HG02588 (cell line): ENCODE measurements around the gene NPPC.
"Not testable (repeated sequence)": the region's sequence is repeated elsewhere in the genome, so short reads cannot be mapped to it uniquely, and the experiment has no call there.

Experiments used
- ATAC-seq: cut with Tn5 transposase; IDR thresholded peaks from one replicate; pipeline ENCODE4 v1.9.1; 2021; ENCODE audit warnings: mild to moderate bottlenecking, moderate library complexity; ENCODE audit not compliant: unreplicated experiment

Gene NPPC

DNA sequence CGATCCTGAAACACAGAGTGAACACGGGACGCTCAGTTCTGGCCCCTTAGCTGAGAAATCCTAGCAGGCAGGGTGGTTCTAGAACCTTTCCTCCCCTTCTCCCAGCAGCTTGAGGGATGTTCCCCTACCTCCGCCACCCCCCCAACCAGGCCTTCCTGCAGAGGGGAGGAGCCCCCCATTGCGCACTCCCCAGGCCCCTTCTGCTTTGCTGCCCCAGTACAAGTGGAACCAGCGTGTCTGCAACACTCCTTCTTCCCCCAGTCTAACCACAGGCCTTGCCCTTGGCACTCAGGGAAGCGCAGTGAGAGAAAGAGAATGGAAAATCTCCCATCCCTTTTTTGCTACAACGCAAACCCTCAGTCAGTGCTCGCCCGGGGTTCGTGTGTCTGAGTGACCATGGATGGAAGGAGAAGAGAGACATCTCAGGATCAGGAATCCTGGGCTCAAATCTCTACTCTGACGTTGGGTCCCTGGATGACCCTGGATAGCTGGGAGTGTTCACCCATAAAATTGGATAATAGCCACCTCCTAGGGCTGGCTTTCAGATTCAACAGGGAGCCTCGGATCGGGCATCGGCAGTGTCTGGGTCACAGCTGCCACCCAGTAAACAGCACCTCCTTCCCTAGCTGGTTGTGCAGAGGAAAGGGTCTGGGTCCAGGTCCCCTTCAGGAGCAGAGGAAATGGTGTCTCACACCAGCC is 3.7 kb downstream of the NPPC start:
- ATAC-seq = no peak

DNA sequence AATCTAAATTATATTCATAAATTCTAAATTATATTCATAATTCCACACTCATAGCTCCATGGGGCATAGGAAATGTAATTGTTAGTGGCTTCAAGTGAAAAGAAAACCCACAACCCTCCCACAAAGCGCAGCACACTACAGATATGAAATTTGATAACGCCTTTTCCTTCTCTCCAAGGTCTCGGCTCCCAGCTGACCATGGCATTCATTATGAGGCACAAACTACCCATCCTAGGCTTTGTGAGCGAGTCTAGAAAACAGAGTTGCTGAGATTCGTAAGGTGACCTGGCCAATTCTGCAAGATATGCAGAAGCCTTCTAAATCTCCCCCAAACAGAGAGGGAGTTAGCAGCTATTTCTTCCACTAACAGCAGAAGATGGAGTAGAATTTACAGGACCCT is 5.4 kb downstream of the NPPC start:
- ATAC-seq = no peak

DNA sequence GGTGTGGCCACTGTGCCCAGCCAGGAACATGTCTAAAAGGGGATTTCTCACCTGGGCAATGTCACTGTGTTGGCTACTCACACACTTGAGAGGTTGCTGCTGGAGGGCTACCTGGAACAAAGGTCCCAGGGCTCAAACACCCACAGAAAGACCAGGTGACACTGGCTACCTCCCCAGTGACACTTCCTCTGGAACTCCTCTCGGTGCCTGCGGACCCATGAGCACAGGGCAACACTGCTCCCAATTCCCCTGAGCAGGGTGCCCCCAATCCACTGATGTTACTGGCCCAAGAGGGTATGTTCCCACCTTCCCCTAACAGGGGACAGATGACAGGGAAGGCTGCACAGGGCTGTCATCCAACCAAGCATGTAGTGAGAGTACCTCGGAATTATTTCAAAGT is 5.8 kb downstream of the NPPC start:
- no peak for ATAC-seq

DNA sequence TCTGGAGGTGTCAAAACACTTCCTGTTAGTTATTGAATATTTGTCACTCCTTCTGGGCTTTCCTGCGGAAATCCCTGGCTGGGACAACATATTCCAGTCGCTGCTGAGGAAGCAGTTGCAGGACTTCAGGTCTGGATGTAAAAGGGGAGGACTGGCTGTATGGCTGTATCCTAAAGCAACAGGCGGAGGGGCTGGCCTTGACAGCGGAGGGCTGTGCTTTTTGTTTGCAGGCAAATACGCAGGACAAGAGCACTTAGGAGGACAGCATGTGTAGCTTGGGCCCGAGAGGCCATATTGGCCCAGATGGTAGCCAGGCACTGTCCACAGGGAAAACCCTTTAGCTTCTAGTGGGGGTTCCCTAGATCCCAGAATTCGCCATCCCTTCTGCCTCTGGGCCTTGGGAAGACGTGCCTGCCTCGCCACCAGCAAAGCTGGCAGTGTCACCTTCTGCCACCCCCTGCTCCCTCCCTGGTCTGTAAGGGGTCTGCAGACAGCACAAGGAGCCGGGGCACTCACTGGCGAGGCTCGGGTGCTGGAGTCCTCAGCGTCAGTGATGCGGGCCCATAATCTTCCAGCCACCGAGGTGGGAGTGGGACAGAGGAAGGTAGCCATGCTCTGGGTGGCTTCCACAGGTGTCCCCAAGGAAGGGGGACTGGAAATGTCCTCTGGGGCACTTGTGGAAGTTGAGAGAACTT is 6.7 kb downstream of the NPPC start:
- no peak for ATAC-seq

DNA sequence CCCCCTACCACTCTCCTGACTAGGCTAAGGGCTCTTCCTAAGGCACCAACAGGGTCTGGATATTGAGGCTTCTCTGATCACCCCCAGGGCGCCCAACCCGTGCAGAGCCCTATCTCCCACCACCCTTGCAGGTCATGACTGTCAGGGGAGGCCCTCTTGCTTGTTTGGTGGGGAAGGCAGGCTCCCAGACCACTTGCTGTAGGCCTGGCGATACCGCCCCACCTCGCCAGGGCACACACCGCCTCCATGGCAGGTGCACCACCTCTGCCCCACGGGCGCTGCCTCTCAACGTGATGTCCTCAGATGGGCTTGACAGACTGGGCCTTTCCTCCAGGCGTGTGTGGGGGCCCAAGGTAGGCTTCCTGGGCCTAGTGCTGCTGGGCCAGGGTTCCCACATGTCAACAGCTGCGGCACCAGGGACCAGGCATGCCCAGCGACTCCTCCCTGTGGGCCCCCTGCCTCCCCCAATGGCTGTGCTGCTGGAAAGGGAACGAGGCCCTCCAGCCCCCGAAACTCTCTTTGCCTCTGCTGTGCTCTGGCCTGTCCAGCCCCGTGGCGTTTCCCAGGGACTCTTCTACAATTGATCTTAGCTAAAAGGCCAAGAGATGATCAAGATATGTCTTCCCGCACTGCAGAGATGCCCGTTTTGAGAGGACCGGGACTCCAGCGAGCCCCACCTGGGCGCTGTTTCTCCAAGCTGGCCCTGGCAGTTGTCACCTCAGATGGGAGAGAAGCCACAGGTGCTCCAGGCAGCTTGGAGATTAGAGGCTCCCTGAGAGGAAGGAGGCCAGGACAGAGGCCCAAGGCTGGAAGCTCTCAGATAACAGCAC is 7.5 kb downstream of the NPPC start:
- no peak for ATAC-seq

DNA sequence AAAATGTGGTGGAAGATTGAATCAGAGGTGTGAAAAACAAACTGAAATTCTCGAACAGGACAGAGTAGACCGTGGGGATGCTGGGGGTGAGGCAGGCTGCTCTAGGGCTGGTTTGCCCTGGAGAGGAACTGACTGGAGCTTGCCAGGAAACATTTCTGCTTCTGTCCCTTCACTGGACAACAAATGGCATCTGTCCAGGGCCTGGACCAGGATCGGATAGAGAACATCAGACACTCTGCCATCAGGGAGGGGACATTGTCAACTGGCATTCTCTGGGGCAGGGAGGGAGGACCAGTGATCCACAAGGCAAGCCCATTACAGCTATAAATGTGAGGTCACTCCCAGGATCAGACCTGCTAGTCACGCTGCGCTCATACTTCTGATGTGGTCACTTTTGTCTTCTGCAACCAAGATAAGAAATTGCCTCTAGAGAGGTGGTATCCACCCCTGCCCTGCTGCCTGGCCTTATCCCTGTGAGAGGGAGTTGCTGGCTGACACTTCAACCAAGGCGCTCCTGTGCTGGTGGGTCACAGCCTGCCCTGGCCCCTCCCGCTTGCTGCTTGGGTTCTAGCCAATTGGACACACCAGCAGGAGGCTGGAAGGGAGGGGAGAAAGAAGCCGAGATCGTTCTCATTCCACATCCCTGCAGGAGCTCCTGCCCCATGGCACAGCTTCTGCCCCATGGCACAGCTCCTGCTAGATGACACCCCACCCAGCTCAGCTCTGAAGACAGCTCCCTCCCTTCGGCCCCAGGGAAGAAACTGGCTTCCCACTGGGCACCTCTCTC is 8.7 kb downstream of the NPPC start:
- no peak for ATAC-seq

DNA sequence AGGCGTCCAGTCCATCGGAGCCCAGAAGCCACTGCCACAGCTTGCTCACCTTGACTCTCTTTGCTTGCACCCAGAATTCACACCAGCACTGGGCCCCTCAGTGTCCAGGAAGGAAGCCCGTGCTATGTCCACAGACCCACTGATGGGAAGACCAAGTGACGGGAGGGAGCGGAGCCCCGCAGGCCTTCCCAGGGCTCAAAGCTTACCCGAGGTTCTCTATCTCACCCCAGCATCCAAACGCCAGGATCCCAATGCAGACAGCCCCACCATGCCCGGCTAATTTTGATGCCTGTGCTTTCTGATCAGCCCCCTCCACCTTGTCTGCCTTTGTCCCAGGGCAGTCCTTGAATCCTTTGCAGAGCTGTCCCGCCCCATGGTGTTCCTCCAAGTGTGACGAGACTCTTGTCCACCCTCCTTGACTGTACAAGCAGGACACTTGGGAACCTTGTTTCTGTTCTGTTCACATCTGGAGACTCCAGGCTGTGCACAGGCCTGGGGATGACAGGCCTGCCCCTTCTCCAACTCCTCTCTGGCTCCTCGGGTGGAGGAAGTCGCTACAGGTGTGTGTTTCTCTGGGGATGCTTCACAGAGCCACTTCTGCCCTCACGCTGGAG is 12.0 kb downstream of the NPPC start:
- ATAC-seq = no peak

DNA sequence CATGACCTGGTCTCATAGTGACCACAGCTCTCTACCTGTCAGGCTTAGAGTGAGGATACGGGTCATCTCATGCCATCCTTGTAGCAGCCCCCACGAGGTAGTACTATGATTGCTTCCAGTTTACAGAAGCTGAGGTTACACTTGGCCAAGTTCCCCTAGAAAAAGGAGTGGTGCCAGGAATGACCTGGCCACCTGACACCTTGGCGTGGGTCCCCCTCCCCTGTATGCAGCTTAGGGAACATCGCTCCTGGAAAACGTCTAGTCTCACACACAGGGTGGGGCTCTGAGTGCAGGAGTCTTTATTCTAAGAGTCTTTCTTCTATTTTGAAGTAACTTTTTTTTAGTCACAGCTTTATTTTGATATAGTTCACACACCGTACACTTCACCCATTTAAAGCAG is 14.8 kb downstream of the NPPC start:
- ATAC-seq = no peak

DNA sequence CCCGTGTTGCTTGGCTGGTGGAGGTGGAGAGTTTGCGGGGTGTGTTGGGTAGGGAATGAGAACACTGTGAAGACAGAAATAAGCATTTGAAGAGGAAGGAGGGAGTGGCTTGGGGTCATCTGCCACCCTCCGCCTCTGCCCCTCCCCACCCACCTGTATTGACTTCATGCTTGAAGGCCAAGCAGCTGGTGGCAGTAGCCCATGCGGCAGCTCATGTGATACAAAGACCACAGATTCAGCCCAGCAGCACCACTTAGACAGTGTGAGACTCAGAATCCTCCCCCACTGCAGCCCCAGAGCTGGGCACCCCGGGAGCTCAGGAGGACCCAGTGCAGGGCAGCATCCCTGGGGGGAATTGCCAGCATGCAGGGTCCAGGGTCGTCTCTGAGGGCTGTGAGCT is 15.4 kb downstream of the NPPC start:
- no peak for ATAC-seq

DNA sequence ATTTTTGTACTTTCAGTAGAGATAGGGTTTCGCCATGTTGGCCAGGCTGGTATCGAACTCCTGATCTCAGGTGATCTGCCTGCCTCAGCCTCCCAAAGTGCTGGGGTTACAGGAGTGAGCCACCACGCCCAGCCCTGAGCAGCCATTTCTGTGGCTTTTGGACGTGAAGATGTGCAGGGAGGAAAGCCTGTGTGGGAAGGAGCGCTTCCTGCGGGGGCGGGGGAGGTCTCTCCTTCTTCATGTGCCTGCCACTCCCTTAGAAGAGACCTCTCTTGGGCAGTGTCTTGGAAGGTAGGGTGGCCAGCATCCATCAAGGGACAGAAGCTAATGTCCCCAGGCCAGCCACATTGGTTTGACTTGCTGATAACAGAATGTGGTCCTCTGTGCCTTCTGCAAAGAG is 16.0 kb downstream of the NPPC start:
- not testable (repeated sequence) for ATAC-seq

DNA sequence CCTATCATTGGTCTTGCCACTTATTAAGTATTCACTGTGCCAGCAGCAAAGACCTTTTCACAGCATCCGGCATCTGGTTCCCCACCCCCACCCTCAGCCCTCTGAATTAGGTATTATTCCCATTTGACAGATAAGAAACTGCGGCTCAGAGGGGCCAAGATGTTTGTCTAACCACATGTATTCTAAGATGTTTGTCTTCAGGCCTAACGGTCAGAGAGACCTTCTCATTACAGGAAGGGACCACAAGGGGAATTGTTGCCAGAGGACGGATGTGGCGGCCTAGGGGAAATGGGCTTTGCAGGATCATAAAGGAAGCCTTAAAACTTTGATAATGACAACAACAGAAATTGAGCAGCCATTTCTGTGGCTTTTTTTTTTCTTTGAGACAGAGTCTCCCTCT is 16.6 kb downstream of the NPPC start:
- ATAC-seq = no peak

DNA sequence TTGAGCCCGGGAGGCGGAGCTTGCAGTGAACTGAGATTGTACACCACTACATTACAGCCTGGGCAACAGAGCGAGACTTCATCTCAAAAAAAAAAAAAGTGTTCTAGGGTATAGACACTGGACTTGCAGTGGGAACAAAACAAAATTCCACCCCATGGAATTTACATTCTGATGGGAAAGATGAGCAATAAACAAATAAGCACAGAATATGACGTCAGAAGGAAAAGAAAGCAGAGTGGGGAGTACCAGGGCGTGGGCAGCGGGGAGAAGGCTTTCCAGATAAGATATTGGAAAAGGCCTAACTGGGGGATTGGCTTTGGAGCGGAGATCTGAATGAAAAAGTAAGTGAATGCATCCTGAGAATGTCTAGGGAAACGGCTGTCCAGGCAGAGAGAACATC is 17.6 kb downstream of the NPPC start:
- no peak for ATAC-seq

DNA sequence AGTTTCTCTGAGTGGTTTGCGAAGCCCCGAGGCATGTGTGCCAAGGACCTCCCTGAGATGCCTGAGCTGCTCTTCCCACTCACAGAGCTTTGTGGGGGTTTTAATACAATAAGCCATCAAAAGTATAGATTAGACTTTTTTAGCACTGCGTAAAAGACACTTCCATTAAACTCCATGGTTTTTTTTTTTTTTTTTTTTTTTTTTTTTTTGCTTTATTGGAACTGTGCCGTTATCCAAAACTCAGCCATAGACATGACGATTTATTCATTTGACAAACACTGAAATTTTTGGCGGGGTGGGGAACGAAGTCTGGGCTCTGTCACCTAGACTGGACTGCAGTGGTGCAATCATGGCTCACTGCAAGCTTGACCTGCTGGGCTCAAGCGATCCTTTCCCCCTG is 18.4 kb downstream of the NPPC start:
- ATAC-seq = no peak

DNA sequence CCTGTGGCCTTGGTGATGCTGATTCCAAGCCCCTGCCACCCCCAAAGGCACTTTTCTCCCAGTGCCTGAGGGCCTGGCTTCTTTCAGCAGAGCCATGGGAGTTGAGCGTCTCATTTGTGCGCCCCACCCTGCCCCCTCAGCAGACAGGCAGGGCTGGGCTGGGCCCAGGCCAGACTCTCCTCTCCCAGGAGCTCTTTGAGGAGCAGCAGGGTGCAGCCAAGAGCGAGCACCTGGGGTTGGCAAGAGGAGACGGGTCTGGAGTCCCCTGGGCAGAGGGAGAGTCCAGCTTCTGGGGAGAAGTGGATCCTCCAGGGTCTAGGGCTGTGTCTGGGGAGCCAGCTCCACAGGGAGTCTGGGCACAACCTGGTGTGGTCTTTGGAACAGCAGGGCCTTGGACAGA is 21.2 kb downstream of the NPPC start:
- no peak for ATAC-seq

DNA sequence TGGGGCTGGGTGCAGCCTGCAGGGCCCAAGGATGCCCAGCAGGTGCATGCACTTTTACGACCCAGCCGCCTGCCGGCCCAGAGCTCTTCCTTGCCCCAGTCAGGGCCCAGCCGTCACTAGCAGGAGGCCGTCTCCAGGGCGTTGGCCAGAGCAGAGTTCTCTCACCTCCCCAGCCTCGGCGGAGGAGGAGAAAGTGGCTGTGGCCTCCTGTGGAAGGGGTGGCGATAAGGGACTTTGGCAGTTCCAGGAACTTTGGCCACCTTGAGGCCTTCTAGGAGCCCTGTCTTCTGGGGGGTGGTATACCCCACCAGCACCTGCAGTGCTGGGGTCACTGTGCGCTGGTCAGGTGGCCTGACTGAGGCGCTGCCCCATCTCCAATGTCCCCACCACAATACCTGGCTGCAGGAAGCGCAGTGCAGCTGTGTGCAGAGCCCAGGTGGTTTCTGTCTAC is 22.0 kb downstream of the NPPC start:
- ATAC-seq = no peak

DNA sequence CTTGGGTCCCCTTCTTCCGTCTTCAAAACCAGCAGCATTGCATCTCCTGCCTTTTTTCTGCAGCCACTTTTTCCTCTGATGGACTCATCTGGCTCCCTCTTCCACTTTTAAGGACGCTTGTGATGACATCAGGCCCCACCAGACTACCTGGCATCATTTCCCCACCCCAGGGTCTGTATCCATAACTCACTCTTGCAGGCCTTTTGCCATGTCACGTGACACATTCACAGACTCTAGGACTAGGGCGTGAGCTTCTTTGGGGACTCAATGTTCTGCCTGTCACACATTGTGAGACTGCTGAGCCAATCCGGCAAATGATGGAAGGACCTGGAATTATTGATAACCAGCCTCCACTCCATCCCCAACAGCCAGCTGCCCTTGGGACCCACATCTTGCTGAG is 23.6 kb downstream of the NPPC start:
- no peak for ATAC-seq

DNA sequence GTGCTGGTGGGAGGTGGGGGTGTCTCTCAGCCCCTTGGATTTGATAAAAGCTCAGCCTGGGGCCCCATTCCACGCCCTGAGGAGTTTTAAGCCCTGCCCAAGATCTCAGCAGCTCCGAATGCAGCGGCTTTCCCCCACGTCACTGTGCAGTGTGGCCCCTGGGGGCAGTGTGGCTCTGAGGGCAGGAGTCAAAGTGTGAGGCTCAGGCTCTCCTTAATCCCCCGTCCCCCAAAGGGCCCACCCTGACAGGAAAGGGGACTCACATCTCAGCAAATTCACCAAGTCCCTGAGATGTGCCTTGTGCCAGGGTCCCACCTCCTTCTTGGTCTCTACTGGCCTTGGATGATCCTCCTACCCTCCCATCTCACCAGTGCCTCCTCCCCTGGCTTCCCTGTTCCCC is 25.2 kb downstream of the NPPC start:
- no peak for ATAC-seq

DNA sequence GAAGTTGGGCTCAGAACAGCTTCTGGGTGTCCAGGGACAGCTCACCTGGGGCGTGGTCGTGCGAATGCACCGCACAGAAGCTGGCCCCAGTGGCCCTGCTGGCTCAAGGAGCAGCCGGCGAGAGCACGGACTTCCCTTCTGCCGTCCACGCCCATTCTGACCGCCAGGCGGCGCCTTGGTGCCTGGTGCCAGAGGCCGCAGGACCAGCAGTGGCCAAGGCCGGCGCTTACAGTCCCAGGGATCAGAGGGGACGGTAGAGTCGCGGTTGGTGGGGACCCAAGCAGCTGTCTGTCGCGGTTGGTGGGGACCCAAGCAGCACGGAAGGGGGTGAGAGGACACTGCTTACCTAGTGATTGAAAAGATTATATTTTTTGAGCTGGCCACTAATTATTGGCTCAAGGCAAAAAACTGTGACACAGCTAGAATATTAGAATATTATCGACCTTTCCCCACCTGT is 25.7 kb downstream of the NPPC start:
- ATAC-seq = no peak

DNA sequence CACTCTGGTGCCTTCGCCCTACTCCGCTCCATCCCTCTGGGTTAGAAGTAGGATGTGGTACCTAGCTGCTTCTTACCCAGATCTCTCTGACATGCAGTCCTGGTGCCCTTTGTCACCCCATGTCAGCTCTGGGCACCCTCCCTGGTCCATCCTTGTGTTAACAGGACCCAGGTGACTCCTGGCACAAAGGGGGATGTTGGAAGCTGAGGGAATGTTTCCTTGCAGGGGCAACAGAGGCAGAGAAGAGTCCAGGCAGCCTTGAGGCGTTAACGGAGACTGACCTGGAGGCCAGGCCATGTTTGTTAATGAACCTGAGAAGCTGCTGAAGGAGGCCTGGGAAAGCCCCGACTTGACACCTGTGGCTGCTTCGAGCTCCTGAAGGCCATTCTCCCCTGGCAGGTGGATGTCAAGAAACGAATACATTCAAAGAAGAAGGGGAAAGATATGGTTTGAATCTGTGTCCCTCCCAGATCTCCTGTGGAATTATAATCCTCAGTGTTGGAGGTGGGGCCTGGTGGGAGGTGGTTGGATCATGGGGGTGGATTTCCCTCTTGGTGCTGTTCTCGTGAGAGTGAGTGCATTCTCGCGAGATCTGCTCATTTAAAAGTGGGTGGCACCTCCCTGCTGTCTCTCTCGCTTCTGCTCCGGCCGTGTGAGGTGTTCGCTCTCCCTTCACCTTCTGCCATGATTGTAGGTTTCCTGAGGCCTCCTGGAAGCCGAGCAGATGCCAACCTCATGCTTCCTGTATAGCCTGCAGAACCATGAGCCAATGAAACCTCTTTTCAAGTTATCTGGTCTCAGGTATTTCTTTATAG is 31.4 kb downstream of the NPPC start:
- no peak for ATAC-seq

DNA sequence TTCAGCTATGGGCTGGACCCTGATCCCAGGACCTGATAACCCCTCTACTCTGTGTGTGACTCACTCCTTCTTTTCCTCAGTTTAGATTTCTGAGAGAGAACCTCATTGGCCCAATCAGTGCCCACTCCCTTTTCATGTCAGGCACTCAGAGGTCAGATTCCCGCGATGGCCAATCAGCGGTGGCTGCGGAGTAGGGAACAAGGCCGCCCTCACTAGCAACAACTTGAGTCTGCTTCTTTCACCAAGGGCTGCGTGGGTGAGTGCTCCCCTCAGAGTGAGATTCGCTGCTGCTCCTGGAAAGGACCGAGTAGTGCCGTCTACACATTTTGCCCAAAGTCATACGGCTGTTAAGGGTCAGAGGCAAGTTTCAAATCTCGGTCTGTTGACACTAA is 34.7 kb downstream of the NPPC start:
- no peak for ATAC-seq
